ENCODE measurements around the gene HCN3. TPM values are rescaled to one million over a fixed set of nuclear protein-coding genes. Genes with fewer than 3 reads are reported as not detected.
A peak's percentile ranks its signal among the peaks of the same experiment; 100 is the strongest.

The HCN3 gene
- total and polyA plus RNA-seq, 2 of the 13 experiments (the other 11 are each of a cell fraction or from before 2014, with no cell fraction given), result 2.4 to 10.2 TPM

DNA sequence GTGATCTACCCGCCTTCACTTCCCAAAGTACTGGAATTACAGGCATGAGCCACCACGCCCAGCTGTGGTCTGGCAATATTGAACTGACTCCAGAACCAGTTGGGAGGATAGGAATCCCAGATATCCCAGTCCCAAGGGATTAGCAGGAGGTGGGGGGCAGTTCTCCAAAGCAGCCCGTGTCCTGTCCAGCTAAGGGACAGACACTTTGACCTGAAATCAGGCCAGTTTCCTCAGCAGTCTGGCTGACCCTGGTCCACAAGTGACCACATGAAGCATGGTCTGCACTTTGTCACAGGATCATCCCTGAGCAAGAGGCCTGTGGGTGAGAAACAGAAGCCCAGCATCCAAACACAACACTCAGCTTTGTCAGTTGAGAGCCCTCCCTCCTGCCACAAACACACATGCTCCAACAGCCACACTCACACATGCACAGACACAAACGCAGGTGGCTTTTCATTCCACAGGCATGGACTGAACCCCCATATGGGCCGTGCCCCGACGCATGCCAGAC is 28.7 kb downstream of the HCN3 start (continued):
- TF ChIP-seq, protein P1, sequence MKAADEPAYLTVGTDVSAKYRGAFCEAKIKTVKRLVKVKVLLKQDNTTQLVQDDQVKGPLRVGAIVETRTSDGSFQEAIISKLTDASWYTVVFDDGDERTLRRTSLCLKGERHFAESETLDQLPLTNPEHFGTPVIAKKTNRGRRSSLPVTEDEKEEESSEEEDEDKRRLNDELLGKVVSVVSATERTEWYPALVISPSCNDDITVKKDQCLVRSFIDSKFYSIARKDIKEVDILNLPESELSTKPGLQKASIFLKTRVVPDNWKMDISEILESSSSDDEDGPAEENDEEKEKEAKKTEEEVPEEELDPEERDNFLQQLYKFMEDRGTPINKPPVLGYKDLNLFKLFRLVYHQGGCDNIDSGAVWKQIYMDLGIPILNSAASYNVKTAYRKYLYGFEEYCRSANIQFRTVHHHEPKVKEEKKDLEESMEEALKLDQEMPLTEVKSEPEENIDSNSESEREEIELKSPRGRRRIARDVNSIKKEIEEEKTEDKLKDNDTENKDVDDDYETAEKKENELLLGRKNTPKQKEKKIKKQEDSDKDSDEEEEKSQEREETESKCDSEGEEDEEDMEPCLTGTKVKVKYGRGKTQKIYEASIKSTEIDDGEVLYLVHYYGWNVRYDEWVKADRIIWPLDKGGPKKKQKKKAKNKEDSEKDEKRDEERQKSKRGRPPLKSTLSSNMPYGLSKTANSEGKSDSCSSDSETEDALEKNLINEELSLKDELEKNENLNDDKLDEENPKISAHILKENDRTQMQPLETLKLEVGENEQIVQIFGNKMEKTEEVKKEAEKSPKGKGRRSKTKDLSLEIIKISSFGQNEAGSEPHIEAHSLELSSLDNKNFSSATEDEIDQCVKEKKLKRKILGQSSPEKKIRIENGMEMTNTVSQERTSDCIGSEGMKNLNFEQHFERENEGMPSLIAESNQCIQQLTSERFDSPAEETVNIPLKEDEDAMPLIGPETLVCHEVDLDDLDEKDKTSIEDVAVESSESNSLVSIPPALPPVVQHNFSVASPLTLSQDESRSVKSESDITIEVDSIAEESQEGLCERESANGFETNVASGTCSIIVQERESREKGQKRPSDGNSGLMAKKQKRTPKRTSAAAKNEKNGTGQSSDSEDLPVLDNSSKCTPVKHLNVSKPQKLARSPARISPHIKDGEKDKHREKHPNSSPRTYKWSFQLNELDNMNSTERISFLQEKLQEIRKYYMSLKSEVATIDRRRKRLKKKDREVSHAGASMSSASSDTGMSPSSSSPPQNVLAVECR (CRISPR knock-in tag; IDR thresholded peaks at IDR 0.05; ENCODE audit: borderline replicate concordance), result peak; percentile 21; the same call in 1 of the 2 replicates
- TF ChIP-seq ZBTB38 (CRISPR knock-in tag; IDR thresholded peaks at IDR 0.05), result peak; percentile 48; the same call in 1 of the 2 replicates
- 0 out of 2 replicates have a peak, but pooled peaks have one; percentile 55 for TF ChIP-seq ZNF598 (CRISPR knock-in tag; IDR thresholded peaks at IDR 0.05; ENCODE audit: borderline replicate concordance)
- no peak for TF ChIP-seq GATA4 (IDR thresholded peaks at IDR 0.05; ENCODE audit: borderline replicate concordance, low read depth)
- no peak for TF ChIP-seq ZNF331 (CRISPR knock-in tag; IDR thresholded peaks at IDR 0.05)
- TF ChIP-seq ZNF572 (CRISPR knock-in tag; IDR thresholded peaks at IDR 0.05), result no peak
- peak; percentile 5; the same call in 1 of the 2 replicates for TF ChIP-seq FOSL2 (CRISPR knock-in tag; IDR thresholded peaks at IDR 0.05)
- no peak for TF ChIP-seq TSC22D2 (CRISPR knock-in tag; IDR thresholded peaks at IDR 0.05; ENCODE audit: borderline replicate concordance)
- TF ChIP-seq, protein P2, sequence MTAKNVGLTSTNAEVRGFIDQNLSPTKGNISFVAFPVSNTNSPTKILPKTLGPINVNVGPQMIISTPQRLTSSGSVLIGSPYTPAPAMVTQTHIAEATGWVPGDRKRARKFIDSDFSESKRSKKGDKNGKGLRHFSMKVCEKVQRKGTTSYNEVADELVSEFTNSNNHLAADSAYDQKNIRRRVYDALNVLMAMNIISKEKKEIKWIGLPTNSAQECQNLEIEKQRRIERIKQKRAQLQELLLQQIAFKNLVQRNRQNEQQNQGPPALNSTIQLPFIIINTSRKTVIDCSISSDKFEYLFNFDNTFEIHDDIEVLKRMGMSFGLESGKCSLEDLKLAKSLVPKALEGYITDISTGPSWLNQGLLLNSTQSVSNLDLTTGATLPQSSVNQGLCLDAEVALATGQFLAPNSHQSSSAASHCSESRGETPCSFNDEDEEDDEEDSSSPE (CRISPR knock-in tag; IDR thresholded peaks at IDR 0.05), result 0 out of 2 replicates have a peak, but pooled peaks have one; percentile 23
- TF ChIP-seq, protein P3, sequence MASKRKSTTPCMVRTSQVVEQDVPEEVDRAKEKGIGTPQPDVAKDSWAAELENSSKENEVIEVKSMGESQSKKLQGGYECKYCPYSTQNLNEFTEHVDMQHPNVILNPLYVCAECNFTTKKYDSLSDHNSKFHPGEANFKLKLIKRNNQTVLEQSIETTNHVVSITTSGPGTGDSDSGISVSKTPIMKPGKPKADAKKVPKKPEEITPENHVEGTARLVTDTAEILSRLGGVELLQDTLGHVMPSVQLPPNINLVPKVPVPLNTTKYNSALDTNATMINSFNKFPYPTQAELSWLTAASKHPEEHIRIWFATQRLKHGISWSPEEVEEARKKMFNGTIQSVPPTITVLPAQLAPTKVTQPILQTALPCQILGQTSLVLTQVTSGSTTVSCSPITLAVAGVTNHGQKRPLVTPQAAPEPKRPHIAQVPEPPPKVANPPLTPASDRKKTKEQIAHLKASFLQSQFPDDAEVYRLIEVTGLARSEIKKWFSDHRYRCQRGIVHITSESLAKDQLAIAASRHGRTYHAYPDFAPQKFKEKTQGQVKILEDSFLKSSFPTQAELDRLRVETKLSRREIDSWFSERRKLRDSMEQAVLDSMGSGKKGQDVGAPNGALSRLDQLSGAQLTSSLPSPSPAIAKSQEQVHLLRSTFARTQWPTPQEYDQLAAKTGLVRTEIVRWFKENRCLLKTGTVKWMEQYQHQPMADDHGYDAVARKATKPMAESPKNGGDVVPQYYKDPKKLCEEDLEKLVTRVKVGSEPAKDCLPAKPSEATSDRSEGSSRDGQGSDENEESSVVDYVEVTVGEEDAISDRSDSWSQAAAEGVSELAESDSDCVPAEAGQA (IDR thresholded peaks at IDR 0.05; ENCODE audit: low read depth), result no peak
- TF ChIP-seq, protein P3 (CRISPR knock-in tag; IDR thresholded peaks at IDR 0.05; ENCODE audit: borderline replicate concordance), result no peak
- TF ChIP-seq ATF7-NPFF (CRISPR knock-in tag; IDR thresholded peaks at IDR 0.05; ENCODE audit: low read depth), result no peak
- TF ChIP-seq, protein P4, sequence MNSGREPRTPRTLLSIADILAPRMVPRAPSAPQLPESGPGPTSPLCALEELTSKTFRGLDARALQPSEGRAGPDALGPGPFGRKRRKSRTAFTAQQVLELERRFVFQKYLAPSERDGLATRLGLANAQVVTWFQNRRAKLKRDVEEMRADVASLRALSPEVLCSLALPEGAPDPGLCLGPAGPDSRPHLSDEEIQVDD (CRISPR knock-in tag; IDR thresholded peaks at IDR 0.05; ENCODE audit: borderline replicate concordance), result no peak
- TF ChIP-seq PHF8 (CRISPR knock-in tag; IDR thresholded peaks at IDR 0.05), result 0 out of 2 replicates have a peak, but pooled peaks have one; percentile 17
- TF ChIP-seq, protein P5, sequence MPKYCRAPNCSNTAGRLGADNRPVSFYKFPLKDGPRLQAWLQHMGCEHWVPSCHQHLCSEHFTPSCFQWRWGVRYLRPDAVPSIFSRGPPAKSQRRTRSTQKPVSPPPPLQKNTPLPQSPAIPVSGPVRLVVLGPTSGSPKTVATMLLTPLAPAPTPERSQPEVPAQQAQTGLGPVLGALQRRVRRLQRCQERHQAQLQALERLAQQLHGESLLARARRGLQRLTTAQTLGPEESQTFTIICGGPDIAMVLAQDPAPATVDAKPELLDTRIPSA (CRISPR knock-in tag; IDR thresholded peaks at IDR 0.05; ENCODE audit: borderline replicate concordance), result no peak
- TF ChIP-seq NFATC3 (CRISPR knock-in tag; IDR thresholded peaks at IDR 0.05), result no peak
- TF ChIP-seq ZNF20 (CRISPR knock-in tag; IDR thresholded peaks at IDR 0.05), result no peak
